WTC11 (cell line): ENCODE measurements around the gene GPC5.

ENCODE experiments used
- AR ChIP-seq: fragments of 250-450 bp; sonication (Bioruptor Pico); IDR thresholded peaks from 2 replicates; pipeline ENCODE4 v1.9.0; 2021; ENCODE audit warnings: mild to moderate bottlenecking
- ATF2 ChIP-seq: sonication (generic); formaldehyde crosslinking; IDR thresholded peaks from 2 replicates; pipeline ENCODE4 v1.8.1; 2022; ENCODE audit warnings: low read depth, missing genetic modification reagents, borderline replicate concordance
- CTCF ChIP-seq: fragments of 200-600 bp; IDR thresholded peaks from 2 replicates; pipeline ENCODE4 v1.8.0; 2022; ENCODE audit warnings: antibody characterized with exemption
- E2F5 ChIP-seq: sonication (generic); formaldehyde crosslinking; IDR thresholded peaks from 2 replicates; pipeline ENCODE4 v1.8.1; 2022; ENCODE audit warnings: mild to moderate bottlenecking, moderate library complexity, missing genetic modification reagents
- NR3C1 ChIP-seq: sonication (generic); formaldehyde crosslinking; conservative IDR thresholded peaks from 2 replicates; pipeline ENCODE4 v1.8.1; 2023; ENCODE audit warnings: low read depth, mild to moderate bottlenecking, missing genetic modification reagents
- SP1 ChIP-seq: sonication (generic); formaldehyde crosslinking; conservative IDR thresholded peaks from 2 replicates; pipeline ENCODE4 v1.8.1; 2022; ENCODE audit warnings: missing genetic modification reagents
- STAT6 ChIP-seq: sonication (generic); formaldehyde crosslinking; conservative IDR thresholded peaks from 2 replicates; pipeline ENCODE4 v1.8.1; 2023; ENCODE audit warnings: mild to moderate bottlenecking, low read depth, missing genetic modification reagents, moderate library complexity
- TP53 ChIP-seq: sonication (generic); formaldehyde crosslinking; IDR thresholded peaks from 2 replicates; pipeline ENCODE4 v1.8.1; 2023; ENCODE audit warnings: mild to moderate bottlenecking, missing genetic modification reagents
- ZNF121 ChIP-seq: sonication (generic); formaldehyde crosslinking; IDR thresholded peaks from 2 replicates; pipeline ENCODE4 v1.8.0; 2023; ENCODE audit warnings: missing genetic modification reagents
- ZNF281 ChIP-seq: sonication (generic); formaldehyde crosslinking; IDR thresholded peaks from 2 replicates; pipeline ENCODE4 v1.8.0; 2023; ENCODE audit warnings: mild to moderate bottlenecking, missing genetic modification reagents

GRCh38 chr13:92313382-92313781 is 915.0 kb downstream of the GPC5 start:
- TF ChIP-seq CTCF (no peak), NR3C1 (no peak), AR (CRISPR knock-in tag) (no peak), ATF2 (CRISPR knock-in tag) (no peak), STAT6 (CRISPR knock-in tag) (no peak), SP1 (no peak), ZNF281 (CRISPR knock-in tag) (no peak), ZNF121 (no peak), TP53 (CRISPR knock-in tag) (no peak), E2F5 (CRISPR knock-in tag) (no peak)
